Loucy (cell line): ENCODE measurements around the gene APIP.

Experiments used
- CTCF ChIP-seq: fragments of 200-600 bp; sonication (generic); conservative IDR thresholded peaks from 2 replicates; pipeline ENCODE4 v1.5.1; 2014; ENCODE audit warnings: mild to moderate bottlenecking, antibody characterized with exemption, low read length
- EZH2phosphoT487 ChIP-seq: fragments of 200-600 bp; IDR thresholded peaks from 2 replicates; pipeline ENCODE4 v1.6.1; 2018; ENCODE audit warnings: antibody characterized with exemption, mild to moderate bottlenecking, moderate library complexity, borderline replicate concordance

- no peak for TF ChIP-seq CTCF
- no peak for TF ChIP-seq EZH2phosphoT487
Observed at GRCh38 chr11:34905666-34906065, 10.5 kb downstream of the APIP start.
